Measurements from ENCODE around the gene RIOK3. TPM values are rescaled to one million over a fixed set of nuclear protein-coding genes. Genes with fewer than 3 reads are reported as not detected.

Gene RIOK3
- total RNA-seq, 4 donors from 2014 or later = 38.7 to 52.2 (median 46.3) TPM

GRCh38 chr18:23437357-23438045, 15.6 kb upstream of the RIOK3 start:
- Histone ChIP-seq H3K9me3 (no peaks in the 10 kb centered on the region), H3K27me3 (no peaks in the 10 kb centered on the region), H3K36me3 (no peaks in the 10 kb centered on the region), H3K4me1 (peaks cover 5 to 25% (median 20%) of the 10 kb centered on the region in 4 donors), H3K27ac (replicated peaks in 1 of 4) (peak overlapping the region; percentile 56 to 64 (median 60)), H3K4me3 (peak overlapping the region; percentile 63 to 73 (median 72))
- intact Hi-C loops (cut with DNase I) = no loop called here
- TF ChIP-seq, protein P1, sequence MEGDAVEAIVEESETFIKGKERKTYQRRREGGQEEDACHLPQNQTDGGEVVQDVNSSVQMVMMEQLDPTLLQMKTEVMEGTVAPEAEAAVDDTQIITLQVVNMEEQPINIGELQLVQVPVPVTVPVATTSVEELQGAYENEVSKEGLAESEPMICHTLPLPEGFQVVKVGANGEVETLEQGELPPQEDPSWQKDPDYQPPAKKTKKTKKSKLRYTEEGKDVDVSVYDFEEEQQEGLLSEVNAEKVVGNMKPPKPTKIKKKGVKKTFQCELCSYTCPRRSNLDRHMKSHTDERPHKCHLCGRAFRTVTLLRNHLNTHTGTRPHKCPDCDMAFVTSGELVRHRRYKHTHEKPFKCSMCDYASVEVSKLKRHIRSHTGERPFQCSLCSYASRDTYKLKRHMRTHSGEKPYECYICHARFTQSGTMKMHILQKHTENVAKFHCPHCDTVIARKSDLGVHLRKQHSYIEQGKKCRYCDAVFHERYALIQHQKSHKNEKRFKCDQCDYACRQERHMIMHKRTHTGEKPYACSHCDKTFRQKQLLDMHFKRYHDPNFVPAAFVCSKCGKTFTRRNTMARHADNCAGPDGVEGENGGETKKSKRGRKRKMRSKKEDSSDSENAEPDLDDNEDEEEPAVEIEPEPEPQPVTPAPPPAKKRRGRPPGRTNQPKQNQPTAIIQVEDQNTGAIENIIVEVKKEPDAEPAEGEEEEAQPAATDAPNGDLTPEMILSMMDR (IDR thresholded peaks at IDR 0.05) = peak in 1 of 3 experiments; percentile 14
- TF ChIP-seq POLR2A (IDR thresholded peaks at IDR 0.05; ENCODE audit: low read depth) (no peak), POLR2AphosphoS5 (IDR thresholded peaks at IDR 0.05) (peak; percentile 59 to 67)
- DNase-seq (ENCODE audit: extremely low spot score) = peak; percentile 92
- under 1% methylated on average over 42 of the region's 42 CpGs for WGBS

DNA sequence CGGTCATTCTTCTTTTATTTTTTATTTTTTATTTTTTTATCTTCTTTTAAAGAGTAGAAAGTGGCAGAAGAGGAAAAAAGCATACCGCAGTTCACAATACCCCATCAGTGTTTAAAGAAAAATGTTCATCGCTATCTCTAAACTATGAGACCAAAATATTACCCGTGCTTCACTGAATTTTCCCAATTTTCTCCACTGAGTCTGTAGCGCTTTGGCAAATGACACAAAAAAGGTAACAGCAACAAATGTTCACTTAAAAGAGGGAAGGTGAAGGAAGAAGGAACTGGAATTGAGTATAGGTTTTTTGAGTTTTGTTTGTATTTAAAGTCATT, 15.1 kb upstream of the RIOK3 start:
- H3K4me1 ChIP-seq = peaks cover 5 to 25% (median 20%) of the 10 kb centered on the region in 4 donors
- no peaks in the 10 kb centered on the region for H3K9me3 ChIP-seq
- DNase-seq (ENCODE audit: extremely low spot score) = no peak
- no peaks in the 10 kb centered on the region for H3K36me3 ChIP-seq
- no peaks in the 10 kb centered on the region for H3K27me3 ChIP-seq
- intact Hi-C loops (cut with DNase I) = no loop called here
- H3K4me3 ChIP-seq = peak overlapping the region; percentile 63 to 73 (median 72)
- 30% methylated on average over 5 of the region's 5 CpGs for WGBS
- TF ChIP-seq POLR2A (IDR thresholded peaks at IDR 0.05; ENCODE audit: low read depth) = no peak
- no peak for TF ChIP-seq POLR2AphosphoS5 (IDR thresholded peaks at IDR 0.05)
- TF ChIP-seq, protein P1 (IDR thresholded peaks at IDR 0.05) = no peak
- no peak for TF ChIP-seq EP300 (IDR thresholded peaks at IDR 0.05)
- H3K27ac ChIP-seq (replicated peaks in 1 of 4) = peak overlapping the region in 3 of 4 donors; percentile 56 to 64 (median 57)

DNA sequence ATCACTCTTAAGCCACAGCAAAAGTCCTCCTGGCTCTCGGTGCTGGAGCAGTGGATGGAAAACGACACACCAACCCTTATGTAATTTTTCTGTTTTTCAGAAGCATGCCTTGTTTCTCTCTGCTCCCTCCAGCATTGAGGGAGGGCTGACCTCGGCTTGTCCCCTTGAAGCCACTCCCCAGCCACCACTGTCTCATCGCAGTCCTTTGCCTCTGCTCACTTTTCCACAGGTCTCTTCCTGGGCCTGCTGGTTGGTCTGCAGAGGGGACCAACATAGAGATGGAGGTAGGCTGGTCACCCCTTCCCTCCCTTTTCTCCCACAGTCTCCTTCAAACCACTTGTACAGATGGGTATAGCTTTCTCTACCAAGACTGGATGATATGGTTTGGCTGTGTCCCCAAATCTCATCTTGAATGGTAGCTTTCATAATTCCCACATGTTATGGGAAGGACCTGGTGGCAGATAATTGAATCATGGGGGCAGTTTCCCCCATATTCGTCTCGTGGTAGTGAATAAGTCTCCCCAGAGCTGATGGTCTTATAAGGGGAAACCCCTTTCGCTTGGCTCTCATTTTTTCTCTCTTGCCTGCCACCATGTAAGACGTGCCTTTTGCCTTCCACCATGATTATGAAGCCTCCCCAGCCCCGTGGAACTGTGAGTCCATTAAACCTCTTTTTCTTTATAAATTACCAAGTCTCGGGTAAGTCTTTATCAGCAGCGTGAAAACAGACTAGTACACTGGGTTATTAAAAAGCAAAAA, 14.3 kb upstream of the RIOK3 start:
- peak overlapping the region in 3 of 4 donors; percentile 72 to 73 (median 73) for H3K4me3 ChIP-seq
- peaks cover 5 to 25% (median 20%) of the 10 kb centered on the region in 4 donors for H3K4me1 ChIP-seq
- no peak for DNase-seq (ENCODE audit: extremely low spot score)
- 82% methylated on average over 11 of the region's 11 CpGs for whole genome bisulfite sequencing
- no peak overlapping the region for H3K27ac ChIP-seq (replicated peaks in 1 of 4)
- no peaks in the 10 kb centered on the region for H3K27me3 ChIP-seq
- no peak for TF ChIP-seq POLR2A (IDR thresholded peaks at IDR 0.05; ENCODE audit: low read depth)
- TF ChIP-seq, protein P1 (IDR thresholded peaks at IDR 0.05) = no peak
- TF ChIP-seq EP300 (IDR thresholded peaks at IDR 0.05) = no peak
- TF ChIP-seq POLR2AphosphoS5 (IDR thresholded peaks at IDR 0.05) = no peak
- no peaks in the 10 kb centered on the region for H3K36me3 ChIP-seq
- no peaks in the 10 kb centered on the region for H3K9me3 ChIP-seq
- intact Hi-C loops (cut with DNase I) = no loop called here

- intact Hi-C loops (cut with DNase I) = no loop called here
- H3K27ac ChIP-seq (replicated peaks in 1 of 4) = no peak overlapping the region
These were observed 13.0 kb upstream of the RIOK3 start for GRCh38 chr18:23440131-23440530.

More at GRCh38 chr18:23440131-23440530, 13.0 kb upstream of the RIOK3 start:
- H3K27me3 ChIP-seq = no peaks in the 10 kb centered on the region
- 84% methylated on average over 4 of the region's 4 CpGs for WGBS
- H3K4me1 ChIP-seq = peaks cover 5 to 25% (median 20%) of the 10 kb centered on the region in 4 donors
- DNase-seq (ENCODE audit: extremely low spot score) = no peak
- no peaks in the 10 kb centered on the region for H3K9me3 ChIP-seq
- TF ChIP-seq POLR2AphosphoS5 (IDR thresholded peaks at IDR 0.05) = no peak
- TF ChIP-seq POLR2A (IDR thresholded peaks at IDR 0.05; ENCODE audit: low read depth) = no peak
- TF ChIP-seq, protein P1 (IDR thresholded peaks at IDR 0.05) = no peak
- TF ChIP-seq EP300 (IDR thresholded peaks at IDR 0.05) = no peak
- H3K4me3 ChIP-seq = no peak overlapping the region
- H3K36me3 ChIP-seq = no peaks in the 10 kb centered on the region

Data from esophagus muscularis mucosa (tissue), 4 donors.